Gastroesophageal sphincter (tissue), 4 donors: ENCODE measurements around the gene ECEL1. TPM values are rescaled to one million over a fixed set of nuclear protein-coding genes. Genes with fewer than 3 reads are reported as not detected.

Source experiments
- ATAC-seq: fragments of 150-250 bp; one replicate; pipeline ENCODE4 v1.9.1; 2016; ENCODE audit warnings: mild to moderate bottlenecking, moderate library complexity
- H3K27ac ChIP-seq, 4 donors: fragments of 200-600 bp; sonication (generic) in 3 of 4; 1 replicate in 3 of 4; 2 replicates in 1 of 4; pipeline ENCODE4 v1.5.1; 2016 to 2019
- H3K27me3 ChIP-seq: fragments of 200-600 bp; sonication (generic); one replicate; pipeline ENCODE4 v1.5.1; 2019
- H3K36me3 ChIP-seq, 2 donors: fragments of 200-600 bp; sonication (generic); one replicate each; pipeline ENCODE4 v1.5.1; 2019; ENCODE audit warnings: control low read depth in 1 of 2
- H3K4me1 ChIP-seq, 3 donors: fragments of 200-600 bp; sonication (generic); 1 replicate in 2 of 3; 2 replicates in 1 of 3; pipeline ENCODE4 v1.5.1; 2016 to 2019; ENCODE audit warnings: control low read depth in 2 of 3
- H3K4me3 ChIP-seq, 2 donors: fragments of 200-600 bp; sonication (generic); one replicate each; pipeline ENCODE4 v1.5.1; 2019; ENCODE audit warnings: mild to moderate bottlenecking in 1 of 2, moderate library complexity in 1 of 2
- H3K9me3 ChIP-seq, 3 donors: fragments of 200-600 bp; sonication (generic); one replicate each; pipeline ENCODE4 v1.5.1; 2017 to 2019; ENCODE audit warnings: control low read depth in 2 of 3
- CTCF ChIP-seq, 4 experiments: fragments of 200-600 bp in 2 of 4; fragments of 450-650 bp in 2 of 4; sonication (generic) in 1 of 4; IDR thresholded peaks; one replicate each; pipeline ENCODE4 v1.5.1; 2017 to 2019; ENCODE audit warnings: antibody characterized with exemption in 4 of 4, mild to moderate bottlenecking in 2 of 4, moderate library complexity in 2 of 4
- EP300 ChIP-seq: sonication (generic); formaldehyde crosslinking; IDR thresholded peaks from one replicate; pipeline ENCODE4 v1.6.1; 2017; ENCODE audit warnings: antibody characterized with exemption, mild to moderate bottlenecking
- POLR2A ChIP-seq, 2 donors: fragments of 450-650 bp; IDR thresholded peaks; one replicate each; pipeline ENCODE4 v1.6.1; 2017; ENCODE audit warnings: antibody characterized with exemption in 2 of 2, mild to moderate bottlenecking in 2 of 2, moderate library complexity in 1 of 2
- POLR2AphosphoS5 ChIP-seq: sonication (generic); formaldehyde crosslinking; IDR thresholded peaks from one replicate; pipeline ENCODE4 v1.6.1; 2017; ENCODE audit warnings: antibody characterized with exemption
- WGBS, 2 donors: methylation state at CpG; one replicate each; pipeline ENCODE4 v1.1.5; 2018; ENCODE audit warnings: low coverage in 1 of 2; 5-methylcytosine and 5-hydroxymethylcytosine counted together
- total RNA-seq, 4 donors: library from RNA; depleted of rRNA; stranded (reverse); fragments of >200 nt; gene quantifications; one replicate each; pipeline ENCODE4 v1.1.0, GENCODE V29; 2016

Gene ECEL1
- total RNA-seq, 4 donors from 2014 or later = 1.1 to 1.4 TPM; not detected in 2

- no peak overlapping the region for H3K27ac ChIP-seq
- H3K36me3 ChIP-seq = no peaks in the 10 kb centered on the region
- no peak overlapping the region for H3K4me3 ChIP-seq
- no peak for ATAC-seq
- no peaks in the 10 kb centered on the region for H3K9me3 ChIP-seq
- no CpG with 5 or more reads among the region's 56 CpGs for WGBS, 2 donors
- no peak for TF ChIP-seq POLR2AphosphoS5
- no peak for TF ChIP-seq POLR2A (IDR thresholded peaks at IDR 0.05)
- TF ChIP-seq CTCF (IDR thresholded peaks at IDR 0.05) = no peak
- TF ChIP-seq EP300 = no peak
- H3K4me1 ChIP-seq = no peaks in the 10 kb centered on the region
- H3K27me3 ChIP-seq = peaks cover 52% of the 10 kb centered on the region
Observed at GRCh38 chr2:232458661-232459418, 28.8 kb downstream of the ECEL1 start.

- no peak for ATAC-seq
- H3K9me3 ChIP-seq = no peaks in the 10 kb centered on the region
- no peak overlapping the region for H3K4me3 ChIP-seq
- peaks cover 52% of the 10 kb centered on the region for H3K27me3 ChIP-seq
- TF ChIP-seq POLR2A (IDR thresholded peaks at IDR 0.05) = no peak
- no peak for TF ChIP-seq CTCF (IDR thresholded peaks at IDR 0.05)
- no peak for TF ChIP-seq POLR2AphosphoS5
- TF ChIP-seq EP300 = no peak
- 100% methylated on average over 1 of the region's 25 CpGs; no CpG with 5 or more reads in 1 of the 2 donors for WGBS, 2 donors
- no peaks in the 10 kb centered on the region for H3K4me1 ChIP-seq
- H3K27ac ChIP-seq = no peak overlapping the region
- no peaks in the 10 kb centered on the region for H3K36me3 ChIP-seq
Observed at GRCh38 chr2:232458051-232458660, 29.5 kb downstream of the ECEL1 start.

- no peak overlapping the region for H3K27ac ChIP-seq
- 77 to 89% methylated on average over 4 to 9 of the region's 21 CpGs for WGBS, 2 donors
- no peak overlapping the region for H3K4me3 ChIP-seq
- TF ChIP-seq POLR2AphosphoS5 = no peak
- TF ChIP-seq EP300 = no peak
- TF ChIP-seq CTCF (IDR thresholded peaks at IDR 0.05) = no peak
- no peak for TF ChIP-seq POLR2A (IDR thresholded peaks at IDR 0.05)
- no peaks in the 10 kb centered on the region for H3K9me3 ChIP-seq
- H3K4me1 ChIP-seq = no peaks in the 10 kb centered on the region
- ATAC-seq = no peak
- H3K36me3 ChIP-seq = no peaks in the 10 kb centered on the region
- H3K27me3 ChIP-seq = peaks cover 52% of the 10 kb centered on the region
Observed at GRCh38 chr2:232457121-232458011, 30.3 kb downstream of the ECEL1 start.

GRCh38 chr2:232456296-232457120, 31.1 kb downstream of the ECEL1 start:
- H3K27me3 ChIP-seq = peaks cover 52% of the 10 kb centered on the region
- no peak overlapping the region for H3K27ac ChIP-seq
- H3K9me3 ChIP-seq = no peaks in the 10 kb centered on the region
- H3K4me3 ChIP-seq = no peak overlapping the region
- H3K36me3 ChIP-seq = no peaks in the 10 kb centered on the region
- no peak for ATAC-seq
- no peaks in the 10 kb centered on the region for H3K4me1 ChIP-seq
- no CpG with 5 or more reads among the region's 27 CpGs for WGBS, 2 donors
- no peak for TF ChIP-seq CTCF (IDR thresholded peaks at IDR 0.05)
- TF ChIP-seq POLR2AphosphoS5 = no peak
- no peak for TF ChIP-seq POLR2A (IDR thresholded peaks at IDR 0.05)
- TF ChIP-seq EP300 = no peak
